ENCODE data around the gene UTS2B. TPM values are rescaled to one million over a fixed set of nuclear protein-coding genes. Genes with fewer than 3 reads are reported as not detected.
"Not testable (repeated sequence)": the region's sequence is repeated elsewhere in the genome, so short reads cannot be mapped to it uniquely, and the experiment has no call there.

Gene UTS2B
- total RNA-seq, 6 experiments from 2014 or later = 0.38 TPM; not detected in 5

DNA sequence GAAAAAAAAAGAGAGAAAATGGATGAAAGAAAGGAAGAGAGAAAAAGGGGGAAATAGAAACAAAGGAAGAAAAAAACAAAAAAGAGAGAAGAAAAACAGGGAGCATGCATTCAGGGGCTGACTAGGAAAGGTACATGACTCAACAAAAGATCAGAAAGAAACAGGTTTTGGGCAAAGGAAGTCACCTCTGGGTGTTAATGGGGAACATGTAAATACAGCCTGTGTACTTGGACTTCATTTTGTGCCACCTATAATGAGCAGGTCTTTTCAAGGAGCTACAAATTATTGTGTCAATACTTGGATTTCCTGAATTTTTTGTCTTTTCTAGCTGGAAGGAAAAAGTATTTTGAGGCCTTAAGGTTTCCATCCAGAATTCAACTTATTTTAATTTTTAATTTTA lies 54.6 kb downstream of the UTS2B start:
- H3K4me3 ChIP-seq = no peak overlapping the region
- H3K9me3 ChIP-seq = no peaks in the 10 kb centered on the region
- H3K27ac ChIP-seq = no peak overlapping the region
- no peaks in the 10 kb centered on the region for H3K36me3 ChIP-seq
- no peaks in the 10 kb centered on the region for H3K27me3 ChIP-seq
- ATAC-seq (no peak), DNase-seq (no peak)
- intact Hi-C loops (cut with DNase I) = no loop called here
- no peak for TF ChIP-seq CTCF (IDR thresholded peaks at IDR 0.05)
- no peak for TF ChIP-seq POLR2A (IDR thresholded peaks at IDR 0.05)
- no peaks in the 10 kb centered on the region for H3K4me1 ChIP-seq

DNA sequence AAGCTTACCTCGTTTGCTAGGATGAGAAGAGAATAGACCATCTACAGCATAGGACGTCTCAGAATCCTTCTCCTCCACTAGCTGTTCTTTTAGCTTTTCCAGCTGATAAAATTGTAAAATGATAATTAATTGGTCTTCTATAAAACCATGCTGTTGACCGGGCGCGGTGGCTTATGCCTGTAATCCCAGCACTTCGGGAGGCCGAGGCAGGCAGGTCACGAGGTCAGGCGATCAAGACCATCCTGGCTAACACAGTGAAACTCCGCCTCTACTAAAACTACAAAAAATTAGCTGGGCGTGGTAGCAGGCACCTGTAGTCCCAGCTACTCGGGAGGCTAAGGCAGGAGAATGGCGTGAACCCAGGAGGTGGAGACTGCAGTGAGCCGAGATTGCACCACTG lies 55.1 kb downstream of the UTS2B start:
- DNase-seq; ATAC-seq; H3K27me3 ChIP-seq; H3K27ac ChIP-seq; H3K4me1 ChIP-seq; H3K9me3 ChIP-seq; H3K4me3 ChIP-seq; intact Hi-C loops (cut with DNase I); H3K36me3 ChIP-seq: not testable (repeated sequence)
- WGBS (ENCODE audit: insufficient coverage, low coverage, low lambda C conversion rate, missing lambda C conversion rate) = 89% methylated on average over 13 of the region's 14 CpGs

DNA sequence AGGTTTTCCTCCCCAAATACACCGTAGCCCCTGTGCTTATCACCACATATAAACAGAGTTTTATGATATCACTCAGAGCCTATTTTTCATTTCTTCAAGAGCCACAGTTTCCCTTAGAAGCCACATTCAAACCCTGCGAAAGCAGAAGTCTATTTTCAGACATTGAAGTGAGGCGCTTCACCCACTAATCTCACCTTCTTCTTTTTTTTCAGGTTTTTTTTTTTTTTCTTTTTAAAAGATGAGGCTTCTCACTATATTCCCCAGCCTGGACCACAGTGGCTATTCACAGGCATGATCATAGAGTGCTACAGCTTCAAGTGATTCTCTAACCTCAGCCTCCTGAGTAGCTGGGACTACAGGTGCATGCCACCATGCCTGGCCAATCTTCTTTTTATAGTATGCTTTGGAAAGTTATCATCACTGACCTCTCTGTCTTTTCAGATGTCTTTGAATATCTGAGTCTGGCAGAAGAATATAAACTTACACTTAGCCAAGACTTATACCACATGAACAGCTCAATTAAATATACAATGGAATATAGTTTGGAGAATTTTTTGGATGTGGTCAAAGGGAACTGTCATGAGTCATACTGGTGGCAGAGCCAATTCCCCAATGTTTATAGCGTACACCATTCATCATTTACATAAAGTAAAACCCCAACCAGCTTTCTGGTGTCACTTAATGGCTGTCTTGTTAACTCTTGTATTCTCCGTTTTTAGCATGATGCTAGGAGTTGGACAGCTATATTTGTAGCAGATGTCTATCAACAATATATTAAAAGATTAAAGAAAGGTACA lies 60.8 kb downstream of the UTS2B start:
- H3K9me3 ChIP-seq = no peaks in the 10 kb centered on the region
- intact Hi-C loops (cut with DNase I) = no loop called here
- ATAC-seq = no peak
- no peaks in the 10 kb centered on the region for H3K4me1 ChIP-seq
- no peak for TF ChIP-seq POLR2A (IDR thresholded peaks at IDR 0.05)
- no peak for TF ChIP-seq CTCF (IDR thresholded peaks at IDR 0.05)
- no peak for DNase-seq
- H3K27me3 ChIP-seq = no peaks in the 10 kb centered on the region
- no peak overlapping the region for H3K27ac ChIP-seq
- H3K36me3 ChIP-seq = no peaks in the 10 kb centered on the region
- WGBS (ENCODE audit: insufficient coverage, low coverage, low lambda C conversion rate, missing lambda C conversion rate) = 63% methylated on average over 5 of the region's 5 CpGs
- no peak overlapping the region for H3K4me3 ChIP-seq

DNA sequence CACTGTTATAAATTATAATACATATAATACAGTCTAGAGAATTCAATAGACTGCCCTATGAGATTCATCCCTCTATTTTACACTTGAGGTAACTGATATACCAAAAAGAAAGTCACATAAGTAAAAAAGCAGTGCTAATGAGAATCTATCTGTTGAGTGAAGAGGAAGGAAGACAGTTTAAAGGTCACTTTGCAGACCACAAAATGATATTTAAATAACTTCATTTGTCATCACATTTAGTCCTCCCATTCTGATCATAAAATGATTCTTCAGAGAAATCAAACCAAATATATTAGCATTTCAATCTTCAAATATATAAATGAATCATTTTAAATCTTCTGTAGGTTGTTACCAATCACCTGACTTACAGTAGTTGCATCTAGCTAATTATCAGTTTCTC lies 61.6 kb downstream of the UTS2B start:
- H3K9me3 ChIP-seq = no peaks in the 10 kb centered on the region
- ATAC-seq = no peak
- H3K4me1 ChIP-seq = no peaks in the 10 kb centered on the region
- no peak overlapping the region for H3K27ac ChIP-seq
- H3K4me3 ChIP-seq = no peak overlapping the region
- intact Hi-C loops (cut with DNase I) = no loop called here
- no peak for DNase-seq
- no peaks in the 10 kb centered on the region for H3K36me3 ChIP-seq
- no peaks in the 10 kb centered on the region for H3K27me3 ChIP-seq
- TF ChIP-seq POLR2A (IDR thresholded peaks at IDR 0.05) (no peak), CTCF (IDR thresholded peaks at IDR 0.05) (no peak)

- Histone ChIP-seq H3K27me3 (no peaks in the 10 kb centered on the region), H3K27ac (no peak overlapping the region), H3K4me1 (peaks cover 0 to 3% (median 0%) of the 10 kb centered on the region in 4 donors), H3K4me3 (no peak overlapping the region), H3K9me3 (no peaks in the 10 kb centered on the region), H3K36me3 (no peaks in the 10 kb centered on the region)
- intact Hi-C loops (cut with DNase I) = no loop called here
- DNase-seq = no peak
- TF ChIP-seq CTCF (IDR thresholded peaks at IDR 0.05) (no peak), POLR2A (IDR thresholded peaks at IDR 0.05) (no peak)
- ATAC-seq = no peak
- 49% methylated on average over 3 of the region's 3 CpGs for WGBS (ENCODE audit: insufficient coverage, low coverage, low lambda C conversion rate, missing lambda C conversion rate)
Measured at GRCh38 chr3:191263850-191264249, 66.5 kb downstream of the UTS2B start.
